Measurements from ENCODE around the gene PPOX. TPM values are rescaled to one million over a fixed set of nuclear protein-coding genes. Genes with fewer than 3 reads are reported as not detected.

PPOX gene
- total RNA-seq, 1 experiment from 2014 or later: 25.4 TPM

GRCh38 chr1:161198194-161198896, 32.1 kb downstream of the PPOX start:
- Histone ChIP-seq H3K9me3 (no peaks in the 10 kb centered on the region), H3K36me3 (ENCODE audit: control insufficient read depth, insufficient read depth, low read length) (peaks cover 2% of the 10 kb centered on the region), H3K4me1 (peaks cover 13% of the 10 kb centered on the region; the same call in 1 of the 2 replicates), H3K27me3 (replicated peaks; ENCODE audit: control insufficient read depth, insufficient read depth, low read length) (no peaks in the 10 kb centered on the region), H3K4me3 (ENCODE audit: low read depth, low read length) (no peak overlapping the region)
- Mint-ChIP-seq H3K27ac (ENCODE audit: unreplicated experiment) (no peak overlapping the region), H3K9me3 (ENCODE audit: unreplicated experiment) (no peaks in the 10 kb centered on the region), H3K4me1 (ENCODE audit: low read depth, unreplicated experiment) (peaks cover 20% of the 10 kb centered on the region), H3K4me3 (ENCODE audit: unreplicated experiment) (no peak overlapping the region), H3K27me3 (ENCODE audit: insufficient read depth, unreplicated experiment) (no peaks in the 10 kb centered on the region), H3K36me3 (ENCODE audit: insufficient read depth, unreplicated experiment) (peaks cover 9% of the 10 kb centered on the region)
- intact Hi-C loops (cut with micrococcal nuclease; ENCODE audit: unreplicated experiment): no loop called here
- ChIA-PET CTCF (interaction anchor here (0.6 kb wide), 1 partner anchor 174 kb away, joined by 3 read pairs; no protein-coding TSS in a partner anchor), POLR2A (no interaction called here)
- BruUV-seq (replicated peaks): no TSS peak
- no peak for TF ChIP-seq CTCF (IDR thresholded peaks at IDR 0.05; ENCODE audit: insufficient read depth in 1 of 2, low read depth in 1 of 2, low read length in 1 of 2, severe bottlenecking in 1 of 2, unreplicated experiment in 1 of 2)
- DNase-seq: no peak

GRCh38 chr1:161198897-161199431, 32.7 kb downstream of the PPOX start, which contains the start of gene ADAMTS4:
Gene ADAMTS4 (minus strand): TSS chr1:161199054. CDS start chr1:161198627, 427 bp downstream.
- DNase-seq: no peak
- H3K9me3 ChIP-seq: no peaks in the 10 kb centered on the region
- Mint-ChIP-seq H3K4me1 (ENCODE audit: low read depth, unreplicated experiment) (peaks cover 20% of the 10 kb centered on the region), H3K9me3 (ENCODE audit: unreplicated experiment) (no peaks in the 10 kb centered on the region), H3K27me3 (ENCODE audit: insufficient read depth, unreplicated experiment) (no peaks in the 10 kb centered on the region), H3K36me3 (ENCODE audit: insufficient read depth, unreplicated experiment) (peaks cover 9% of the 10 kb centered on the region), H3K27ac (ENCODE audit: unreplicated experiment) (no peak within 1 kb of the TSS), H3K4me3 (ENCODE audit: unreplicated experiment) (no peak within 1 kb of the TSS)
- no peak within 1 kb of the TSS for H3K4me3 ChIP-seq (ENCODE audit: low read depth, low read length)
- POLR2A ChIA-PET: no interaction called here
- intact Hi-C loops (cut with micrococcal nuclease; ENCODE audit: unreplicated experiment): no loop called here
- peaks cover 13% of the 10 kb centered on the region; the same call in 1 of the 2 replicates for H3K4me1 ChIP-seq
- CTCF ChIA-PET: interaction anchor here (0.6 kb wide), 1 partner anchor 174 kb away, joined by 3 read pairs; no protein-coding TSS in a partner anchor
- TF ChIP-seq CTCF (IDR thresholded peaks at IDR 0.05; ENCODE audit: insufficient read depth in 1 of 2, low read depth in 1 of 2, low read length in 1 of 2, severe bottlenecking in 1 of 2, unreplicated experiment in 1 of 2): no peak
- no peaks in the 10 kb centered on the region for H3K27me3 ChIP-seq (replicated peaks; ENCODE audit: control insufficient read depth, insufficient read depth, low read length)
- peaks cover 3% of the 10 kb centered on the region for H3K36me3 ChIP-seq (ENCODE audit: control insufficient read depth, insufficient read depth, low read length)
- BruUV-seq (replicated peaks): no TSS peak

- ChIA-PET POLR2A (no interaction called here), CTCF (no interaction called here)
- Histone ChIP-seq H3K36me3 (ENCODE audit: control insufficient read depth, insufficient read depth, low read length) (peaks cover 3% of the 10 kb centered on the region), H3K9me3 (no peaks in the 10 kb centered on the region), H3K27me3 (replicated peaks; ENCODE audit: control insufficient read depth, insufficient read depth, low read length) (no peaks in the 10 kb centered on the region), H3K4me1 (peaks cover 13% of the 10 kb centered on the region; the same call in 1 of the 2 replicates), H3K4me3 (ENCODE audit: low read depth, low read length) (no peak overlapping the region)
- H3K9me3 Mint-ChIP-seq (ENCODE audit: unreplicated experiment): no peaks in the 10 kb centered on the region
- intact Hi-C loops (cut with micrococcal nuclease; ENCODE audit: unreplicated experiment): no loop called here
- no peak overlapping the region for H3K27ac Mint-ChIP-seq (ENCODE audit: unreplicated experiment)
- H3K4me1 Mint-ChIP-seq (ENCODE audit: low read depth, unreplicated experiment): peaks cover 20% of the 10 kb centered on the region
- peaks cover 9% of the 10 kb centered on the region for H3K36me3 Mint-ChIP-seq (ENCODE audit: insufficient read depth, unreplicated experiment)
- DNase-seq: no peak
- no peak for TF ChIP-seq CTCF (IDR thresholded peaks at IDR 0.05; ENCODE audit: insufficient read depth in 1 of 2, low read depth in 1 of 2, low read length in 1 of 2, severe bottlenecking in 1 of 2, unreplicated experiment in 1 of 2)
- no TSS peak for BruUV-seq (replicated peaks)
- no peak overlapping the region for H3K4me3 Mint-ChIP-seq (ENCODE audit: unreplicated experiment)
- H3K27me3 Mint-ChIP-seq (ENCODE audit: insufficient read depth, unreplicated experiment): no peaks in the 10 kb centered on the region
Observed at GRCh38 chr1:161199506-161200139, 33.4 kb downstream of the PPOX start.
